Measurements from ENCODE around the gene LRP1B. TPM values are rescaled to one million over a fixed set of nuclear protein-coding genes. Genes with fewer than 3 reads are reported as not detected.
A peak's percentile ranks its signal among the peaks of the same experiment; 100 is the strongest.

The LRP1B gene
- total and polyA plus RNA-seq, 8 donors: 0.03 to 1.6 (median 0.84) TPM

DNA sequence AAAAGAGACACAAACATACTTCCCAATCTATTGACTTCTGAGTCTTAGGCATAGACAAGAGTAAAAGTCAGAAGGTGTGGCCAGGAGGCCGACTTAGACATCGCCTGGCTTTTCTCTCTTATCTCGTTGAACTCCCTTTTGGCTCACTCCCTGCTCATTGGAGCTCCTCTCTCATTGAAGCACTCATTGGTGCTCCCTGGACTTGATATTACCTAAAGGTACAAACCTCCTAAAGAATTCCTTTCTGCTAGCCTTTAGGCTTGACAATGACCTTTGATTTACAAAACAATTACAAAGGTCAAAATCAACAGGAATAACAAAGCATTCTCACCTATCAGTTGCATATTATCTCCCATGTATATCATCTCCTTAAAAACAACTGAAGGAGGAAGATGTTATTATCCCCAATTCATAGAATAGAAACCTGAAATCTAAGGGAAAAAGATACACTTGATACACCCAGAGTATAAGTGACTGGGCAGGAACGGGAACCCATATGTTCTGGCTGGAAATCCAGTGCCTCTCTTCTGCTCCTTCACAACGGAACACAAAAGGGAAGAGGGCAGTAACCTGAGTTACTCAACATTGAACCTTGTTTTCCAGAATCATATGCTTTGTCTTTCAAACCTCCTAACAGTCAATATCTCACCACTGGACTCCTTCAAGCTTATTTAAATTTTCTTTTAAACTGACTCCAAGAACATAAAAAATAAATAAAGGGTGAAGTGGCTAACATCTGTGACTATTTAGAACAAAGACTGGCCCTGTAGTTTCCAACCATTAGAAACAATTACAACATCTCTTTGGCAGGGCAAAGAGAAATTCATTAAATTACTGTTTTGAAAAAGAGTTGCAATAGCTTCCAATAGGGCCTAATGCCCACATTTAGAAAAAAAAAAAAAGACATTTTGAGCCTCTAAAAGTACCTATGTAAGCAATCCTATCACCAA is 1247.9 kb downstream of the LRP1B start:
- Histone ChIP-seq H3K4me1 (no peaks in the 10 kb centered on the region), H3K9me3 (peaks cover 0 to 2% of the 10 kb centered on the region in 2 donors), H3K4me3 (no peak overlapping the region), H3K36me3 (no peaks in the 10 kb centered on the region), H3K27me3 (no peaks in the 10 kb centered on the region), H3K27ac (no peak overlapping the region)
- TF ChIP-seq, protein P1, sequence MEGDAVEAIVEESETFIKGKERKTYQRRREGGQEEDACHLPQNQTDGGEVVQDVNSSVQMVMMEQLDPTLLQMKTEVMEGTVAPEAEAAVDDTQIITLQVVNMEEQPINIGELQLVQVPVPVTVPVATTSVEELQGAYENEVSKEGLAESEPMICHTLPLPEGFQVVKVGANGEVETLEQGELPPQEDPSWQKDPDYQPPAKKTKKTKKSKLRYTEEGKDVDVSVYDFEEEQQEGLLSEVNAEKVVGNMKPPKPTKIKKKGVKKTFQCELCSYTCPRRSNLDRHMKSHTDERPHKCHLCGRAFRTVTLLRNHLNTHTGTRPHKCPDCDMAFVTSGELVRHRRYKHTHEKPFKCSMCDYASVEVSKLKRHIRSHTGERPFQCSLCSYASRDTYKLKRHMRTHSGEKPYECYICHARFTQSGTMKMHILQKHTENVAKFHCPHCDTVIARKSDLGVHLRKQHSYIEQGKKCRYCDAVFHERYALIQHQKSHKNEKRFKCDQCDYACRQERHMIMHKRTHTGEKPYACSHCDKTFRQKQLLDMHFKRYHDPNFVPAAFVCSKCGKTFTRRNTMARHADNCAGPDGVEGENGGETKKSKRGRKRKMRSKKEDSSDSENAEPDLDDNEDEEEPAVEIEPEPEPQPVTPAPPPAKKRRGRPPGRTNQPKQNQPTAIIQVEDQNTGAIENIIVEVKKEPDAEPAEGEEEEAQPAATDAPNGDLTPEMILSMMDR (IDR thresholded peaks at IDR 0.05): no peak
- DNase-seq (peak in 1 of 4 donors; percentile 36), ATAC-seq (no peak)
- intact Hi-C loops (cut with DNase I): no loop called here

- DNase-seq (no peak), ATAC-seq (no peak)
- H3K9me3 ChIP-seq: peaks cover 0 to 16% of the 10 kb centered on the region in 2 donors
- intact Hi-C loops (cut with DNase I): no loop called here
- no peaks in the 10 kb centered on the region for H3K36me3 ChIP-seq
- no peak overlapping the region for H3K27ac ChIP-seq
- no peak overlapping the region for H3K4me3 ChIP-seq
- H3K27me3 ChIP-seq: no peaks in the 10 kb centered on the region
- TF ChIP-seq, protein P1 (IDR thresholded peaks at IDR 0.05): no peak
- no peaks in the 10 kb centered on the region for H3K4me1 ChIP-seq
Observed at GRCh38 chr2:140880573-140880972, 1250.2 kb downstream of the LRP1B start.

GRCh38 chr2:140876015-140876414 is 1254.8 kb downstream of the LRP1B start:
- no peak for ATAC-seq
- H3K4me1 ChIP-seq: no peaks in the 10 kb centered on the region
- no peaks in the 10 kb centered on the region for H3K27me3 ChIP-seq
- H3K36me3 ChIP-seq: no peaks in the 10 kb centered on the region
- TF ChIP-seq, protein P1 (IDR thresholded peaks at IDR 0.05): no peak
- DNase-seq: no peak
- no peak overlapping the region for H3K4me3 ChIP-seq
- intact Hi-C loops (cut with DNase I): no loop called here
- no peak overlapping the region for H3K27ac ChIP-seq
- H3K9me3 ChIP-seq: peaks cover 0 to 28% of the 10 kb centered on the region in 2 donors

DNA sequence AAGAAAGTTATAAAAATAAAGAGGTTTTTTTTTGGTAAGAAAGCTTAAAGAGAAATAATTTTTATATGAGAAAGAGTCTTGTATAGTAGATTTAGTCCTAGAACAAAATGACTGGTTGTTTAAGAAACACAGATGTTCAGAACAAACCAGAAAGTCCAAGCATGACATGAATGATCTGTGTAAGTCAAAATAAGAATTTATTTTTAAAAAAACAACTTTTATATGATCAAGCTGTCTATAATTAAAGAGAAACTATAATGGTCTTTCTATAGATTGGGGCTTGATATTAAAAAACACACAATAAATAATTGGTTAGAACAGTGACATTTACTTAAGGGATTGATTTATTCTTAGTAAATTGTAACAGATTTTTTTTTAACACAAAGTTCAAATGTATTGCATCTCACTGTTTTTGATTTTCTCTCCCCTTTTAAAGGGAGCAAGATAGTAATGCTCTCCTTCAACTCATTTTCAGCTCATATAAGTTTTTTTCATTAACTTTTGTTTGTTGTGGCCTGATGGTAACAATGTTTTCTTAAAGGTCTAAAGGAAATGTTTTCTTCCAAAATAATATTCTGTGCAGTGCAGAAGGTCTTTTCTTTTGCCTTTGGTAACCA is 1256.8 kb downstream of the LRP1B start:
- TF ChIP-seq, protein P1 (IDR thresholded peaks at IDR 0.05): no peak

GRCh38 chr2:140869925-140870324 is 1260.9 kb downstream of the LRP1B start:
- ATAC-seq (no peak), DNase-seq (no peak)
- TF ChIP-seq, protein P1 (IDR thresholded peaks at IDR 0.05): no peak
- H3K4me1 ChIP-seq: no peaks in the 10 kb centered on the region
- no peaks in the 10 kb centered on the region for H3K36me3 ChIP-seq
- H3K27me3 ChIP-seq: no peaks in the 10 kb centered on the region
- no peak overlapping the region for H3K4me3 ChIP-seq
- H3K27ac ChIP-seq: no peak overlapping the region
- intact Hi-C loops (cut with DNase I): no loop called here
- H3K9me3 ChIP-seq: peaks cover 0 to 19% of the 10 kb centered on the region in 2 donors

More for the DNA sequence above, 1256.8 kb downstream of the LRP1B start:
- Histone ChIP-seq H3K27me3 (no peaks in the 10 kb centered on the region), H3K4me1 (no peaks in the 10 kb centered on the region), H3K9me3 (peaks cover 0 to 31% of the 10 kb centered on the region in 2 donors), H3K4me3 (no peak overlapping the region), H3K27ac (no peak overlapping the region), H3K36me3 (no peaks in the 10 kb centered on the region)
- intact Hi-C loops (cut with DNase I): no loop called here
- no peak for DNase-seq
- no peak for ATAC-seq

All from left lung (tissue), 10 donors.